Stimulated activated CD4-positive, alpha-beta T cell treated with anti-CD3 and anti-CD28 coated beads, Interleukin-4, amount 100 ng/mL, for 24 hours (primary cell): ENCODE results near the gene RIPK4.

ENCODE experiments used
- DNase-seq: peaks from one replicate; pipeline ENCODE4 v3.0.0-alpha.2; 2020

The RIPK4 gene

GRCh38 chr21:41766883-41767605, at the start of gene RIPK4:
TSS of gene RIPK4 (minus strand) at chr21:41767052. CDS start at chr21:41767041, 11 bp downstream.
- peak; percentile 58 for DNase-seq

DNA sequence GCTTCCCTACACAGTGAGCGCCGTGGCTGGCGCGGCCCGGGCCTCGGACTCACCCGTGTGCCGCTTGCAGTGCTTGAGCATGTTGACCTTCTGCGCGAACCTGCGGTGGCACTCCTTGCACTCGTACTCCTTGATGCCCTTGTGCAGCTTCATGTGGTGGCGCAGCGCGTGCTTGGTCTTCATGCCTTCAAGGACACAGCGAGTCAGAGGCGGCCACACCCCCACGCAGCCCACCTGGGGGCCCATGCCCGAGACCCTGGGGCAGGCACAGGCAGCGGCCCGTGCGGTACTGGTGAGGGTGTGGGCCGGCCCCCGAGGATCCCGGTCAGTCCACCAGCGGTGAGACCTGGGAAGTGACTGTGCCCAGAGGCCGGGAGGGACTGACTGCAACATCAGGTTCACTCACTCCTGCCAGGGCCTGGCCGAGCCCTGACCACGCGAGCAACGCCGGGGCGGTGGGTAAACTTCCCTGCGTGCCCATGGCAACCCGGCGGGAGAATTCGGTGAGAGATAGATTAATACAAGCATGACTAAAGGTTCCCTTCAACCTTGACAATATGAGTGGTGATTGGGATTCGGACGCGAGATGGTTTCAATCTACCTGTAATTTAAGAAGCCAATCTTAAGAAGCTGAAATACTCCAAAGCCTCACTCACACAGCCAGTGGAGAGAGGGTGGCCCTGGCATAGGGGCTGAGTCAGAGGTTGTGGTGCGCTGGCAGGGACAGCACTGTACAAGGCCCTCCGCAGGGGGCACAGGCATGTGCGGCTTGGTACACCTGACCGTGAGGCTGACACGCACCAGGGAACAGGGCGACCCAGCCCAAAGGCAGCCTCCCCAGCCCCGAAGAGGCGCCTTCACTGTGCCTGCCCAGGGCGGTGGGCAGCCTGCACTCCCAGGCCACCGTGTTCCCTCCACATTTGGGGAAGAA, 49.1 kb upstream of the RIPK4 start:
- DNase-seq, result no peak

DNA sequence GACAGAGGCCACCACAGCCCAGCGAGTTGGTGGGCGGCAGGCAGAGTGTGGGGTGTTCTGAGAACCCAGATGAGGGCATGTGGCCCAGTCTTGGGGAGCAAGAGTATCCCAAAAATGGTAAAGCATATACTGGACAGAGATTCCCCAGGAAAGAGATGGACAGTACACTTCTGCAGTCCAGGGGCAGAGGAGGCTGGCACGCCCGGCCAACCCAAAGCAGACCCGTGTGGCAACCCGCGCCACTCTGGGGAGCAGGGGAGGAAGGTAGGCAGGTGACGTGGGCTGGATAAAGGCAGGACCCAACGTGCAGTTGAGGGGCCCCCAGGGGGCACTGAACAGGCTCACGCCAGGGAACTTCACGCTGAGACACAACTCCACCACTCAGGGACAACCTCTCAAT, 46.4 kb upstream of the RIPK4 start:
- no peak for DNase-seq

DNA sequence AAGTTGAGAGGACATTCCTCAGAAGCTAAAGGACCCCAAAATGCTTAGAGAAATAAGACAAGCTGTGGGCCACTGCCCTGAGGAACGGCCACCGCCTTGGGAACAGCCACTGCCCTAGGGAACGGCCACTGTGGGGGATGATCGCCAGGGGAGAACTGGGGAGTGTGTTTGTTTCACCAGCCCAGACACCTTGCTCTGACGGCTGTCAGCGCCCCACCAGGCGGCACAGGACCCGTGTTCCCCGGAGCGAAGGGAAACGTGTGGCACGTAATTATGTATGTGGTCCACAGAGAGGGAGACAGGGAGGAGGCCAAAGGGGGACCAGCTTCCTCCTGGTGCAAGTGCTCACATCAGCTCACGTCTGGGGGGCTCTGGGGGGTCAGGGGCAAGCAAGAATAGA, 45.8 kb upstream of the RIPK4 start:
- no peak for DNase-seq

DNA sequence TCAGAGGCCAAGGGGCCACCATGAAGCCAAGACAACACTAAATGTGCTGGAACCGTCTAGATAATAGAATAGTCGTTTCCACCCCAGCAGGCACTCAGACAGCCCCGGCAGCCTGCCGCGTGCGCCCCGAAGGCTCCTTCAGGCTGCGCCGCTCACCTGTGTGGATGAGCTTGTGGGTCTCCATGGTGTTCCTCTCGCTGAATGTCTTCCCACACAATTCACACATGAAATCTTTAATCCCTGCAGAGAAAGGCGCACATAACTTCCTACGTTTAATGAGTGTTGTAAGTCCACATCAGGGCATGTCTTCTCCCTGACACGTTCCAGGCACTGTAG, 43.7 kb upstream of the RIPK4 start:
- DNase-seq, result no peak

GRCh38 chr21:41809891-41810596, 43.2 kb upstream of the RIPK4 start:
- no peak for DNase-seq

- no peak for DNase-seq
Measured at GRCh38 chr21:41808846-41809245, 42.0 kb upstream of the RIPK4 start.

DNA sequence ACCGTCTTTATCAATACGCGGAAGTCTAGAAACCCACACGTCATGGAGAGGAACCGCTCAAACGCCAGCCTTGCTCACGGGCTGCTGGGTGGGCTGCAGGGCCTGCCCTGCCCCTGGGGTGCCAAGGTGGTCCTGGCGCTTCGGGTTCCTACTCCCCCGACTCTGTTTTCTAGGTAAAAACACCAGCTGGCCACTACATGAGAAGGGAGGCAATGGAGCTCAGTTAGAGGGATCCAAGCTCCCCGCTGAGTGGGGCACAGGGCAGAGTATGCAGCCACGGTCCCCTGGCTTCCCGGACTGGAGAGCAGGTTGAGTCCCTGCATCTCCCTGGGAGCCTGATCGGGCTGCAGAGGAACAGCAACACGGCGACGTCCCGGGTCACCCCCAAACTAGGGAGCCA, 41.2 kb upstream of the RIPK4 start:
- no peak for DNase-seq

DNA sequence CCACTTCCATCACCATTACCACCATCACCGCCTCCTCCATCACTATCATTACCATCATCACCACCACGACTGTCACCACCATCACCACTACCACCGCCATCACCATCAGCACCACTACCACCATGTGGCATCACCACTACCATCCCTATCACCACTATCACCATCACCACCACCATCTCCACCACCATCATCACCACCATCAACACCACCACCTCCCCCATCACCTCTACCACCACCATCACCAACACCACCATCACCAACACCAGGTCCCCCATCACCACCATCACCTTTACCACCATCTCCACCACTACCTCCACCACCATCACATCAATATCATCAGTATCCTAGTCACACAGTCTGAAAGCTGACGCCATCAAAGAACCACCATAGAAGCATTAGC, 39.9 kb upstream of the RIPK4 start:
- no peak for DNase-seq

DNA sequence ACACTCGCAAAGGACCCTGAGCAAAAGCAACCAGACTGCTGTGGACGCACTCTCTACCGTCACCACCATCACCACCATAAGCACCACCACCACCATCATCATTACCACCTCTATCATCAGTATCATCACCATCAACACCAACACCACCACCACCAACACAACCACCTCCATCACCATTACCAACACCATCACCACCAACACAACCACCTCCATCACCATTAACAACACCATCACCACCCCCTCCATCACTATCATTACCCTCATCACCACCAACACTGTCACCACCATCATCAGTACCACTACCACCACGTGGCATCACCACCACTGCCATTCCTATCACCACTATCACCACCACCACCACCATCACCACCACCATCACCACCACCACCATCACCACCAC, 38.8 kb upstream of the RIPK4 start:
- no peak for DNase-seq

DNA sequence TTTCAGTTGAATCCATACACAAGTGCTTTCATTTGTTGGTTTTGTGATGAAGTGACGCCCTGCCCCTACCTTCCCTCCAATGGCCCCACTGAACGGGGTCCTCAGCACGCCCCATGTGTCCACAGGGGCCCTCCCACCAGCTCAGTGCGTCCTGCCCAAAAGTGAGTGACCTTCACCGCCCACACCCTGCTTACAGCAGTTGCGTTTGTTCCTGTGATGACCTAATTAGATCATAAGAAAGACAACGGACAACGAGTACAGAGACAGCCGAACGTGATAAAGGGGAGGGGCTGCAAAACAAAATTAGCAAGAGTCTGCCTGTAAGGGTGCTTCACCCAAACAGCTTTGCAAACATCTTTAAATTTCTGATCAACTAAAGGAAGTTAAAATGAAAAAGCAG, 38.2 kb upstream of the RIPK4 start:
- no peak for DNase-seq

GRCh38 chr21:41804381-41804780, 37.5 kb upstream of the RIPK4 start:
- DNase-seq, result no peak

DNA sequence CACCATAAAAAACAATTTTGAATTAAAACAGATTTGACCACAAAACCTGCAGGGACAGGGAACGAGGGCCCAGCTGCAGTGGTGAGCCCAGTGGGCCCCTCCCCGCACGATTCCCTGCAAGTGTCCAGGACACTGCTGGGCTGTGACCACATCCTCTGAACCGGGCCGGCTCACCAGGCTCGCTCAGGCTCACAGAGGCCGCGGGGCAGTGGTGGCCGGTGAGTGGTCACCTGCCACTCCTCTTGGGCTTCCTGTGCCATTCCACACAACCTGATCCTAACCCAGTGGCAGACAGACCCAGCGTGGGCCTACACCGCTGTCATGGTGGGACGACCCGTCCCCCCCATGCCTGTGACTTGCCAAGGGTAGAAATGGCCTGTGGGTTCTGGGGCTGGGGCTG, 36.5 kb upstream of the RIPK4 start:
- no peak for DNase-seq

- DNase-seq, result no peak
Measured at GRCh38 chr21:41802684-41803083, 35.8 kb upstream of the RIPK4 start.

GRCh38 chr21:41802198-41802584, 35.3 kb upstream of the RIPK4 start:
- no peak for DNase-seq

DNA sequence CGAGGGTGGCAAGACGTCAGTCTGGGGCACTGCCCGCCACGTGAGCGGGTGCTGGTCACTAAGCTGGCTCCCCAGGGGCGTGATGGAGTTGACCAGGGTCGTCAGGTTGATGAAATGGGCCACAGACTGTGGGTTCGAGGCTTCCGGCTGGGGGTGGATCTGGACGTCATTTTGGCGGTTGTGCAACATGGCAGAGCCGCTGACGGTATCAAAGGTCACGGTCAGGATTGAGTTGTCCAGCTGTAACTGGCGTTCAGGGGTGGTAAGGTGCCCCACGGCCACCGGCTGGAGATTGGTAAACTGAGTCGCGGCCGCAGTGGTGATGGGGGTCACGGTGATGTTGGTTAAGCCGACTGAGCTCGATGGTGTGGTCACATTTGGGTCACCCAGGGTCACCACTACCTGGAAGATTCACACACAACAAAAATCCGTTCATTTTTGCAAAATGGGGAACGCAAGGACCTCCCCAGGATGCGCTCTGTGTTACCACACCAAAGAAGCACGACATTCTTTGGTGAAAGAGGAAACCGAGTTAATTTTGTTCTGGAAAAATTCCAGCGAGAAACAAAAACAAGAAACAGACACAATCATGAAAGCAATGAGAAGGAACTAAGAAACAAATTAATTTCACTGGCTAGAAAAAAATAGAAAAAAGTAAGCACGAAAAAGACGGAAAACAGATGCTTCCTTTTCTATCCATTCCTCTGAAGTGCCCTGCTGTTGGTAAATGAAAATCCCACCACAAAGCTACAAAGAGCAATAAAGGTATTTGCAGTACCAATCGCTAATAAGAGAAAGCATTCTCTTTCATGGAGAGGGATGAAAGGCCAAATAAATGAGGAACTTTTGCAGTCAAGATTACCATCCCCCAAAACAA, 34.7 kb upstream of the RIPK4 start:
- no peak for DNase-seq

DNA sequence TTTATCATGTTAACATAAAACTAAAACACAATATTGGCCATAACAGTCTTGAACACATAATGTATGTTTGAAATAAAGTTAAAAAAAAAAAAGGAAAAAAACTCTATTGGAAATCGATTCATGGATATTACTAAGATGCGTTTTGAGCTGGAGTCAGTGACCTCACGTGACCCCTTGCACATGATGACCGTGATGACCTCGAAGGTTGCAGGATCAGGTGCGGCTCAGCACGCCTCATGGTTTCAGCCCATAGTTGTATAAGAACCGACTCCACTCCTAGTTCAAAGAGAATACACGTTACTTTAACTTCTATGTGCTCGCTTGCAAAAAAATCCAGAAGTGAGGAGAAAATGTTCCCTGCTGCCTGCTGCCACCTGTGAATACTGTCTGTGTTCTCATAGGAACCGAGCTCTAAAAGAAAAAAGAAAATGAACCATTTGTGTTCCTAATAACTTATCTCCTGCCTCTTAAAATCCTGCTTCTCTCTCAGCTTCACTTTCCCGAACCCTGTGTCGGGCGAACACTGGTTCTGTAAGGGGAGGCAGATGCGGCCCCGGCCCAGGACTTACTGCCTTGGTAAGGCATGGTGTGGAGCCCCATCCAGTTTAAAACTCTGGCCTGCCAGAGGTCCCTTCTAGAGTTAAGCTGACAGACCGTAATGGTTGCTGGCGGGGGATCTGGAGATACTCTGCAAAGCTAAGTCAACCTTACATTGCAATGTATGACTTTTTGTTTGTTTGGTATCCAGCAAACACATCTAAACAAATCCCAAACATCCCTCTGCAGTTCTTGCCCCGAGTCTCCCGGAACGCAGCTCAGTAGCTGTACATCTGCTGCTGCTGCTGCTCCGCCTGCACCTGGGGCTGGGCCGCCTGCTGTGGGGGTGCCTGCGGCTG, 33.8 kb upstream of the RIPK4 start:
- no peak for DNase-seq

DNA sequence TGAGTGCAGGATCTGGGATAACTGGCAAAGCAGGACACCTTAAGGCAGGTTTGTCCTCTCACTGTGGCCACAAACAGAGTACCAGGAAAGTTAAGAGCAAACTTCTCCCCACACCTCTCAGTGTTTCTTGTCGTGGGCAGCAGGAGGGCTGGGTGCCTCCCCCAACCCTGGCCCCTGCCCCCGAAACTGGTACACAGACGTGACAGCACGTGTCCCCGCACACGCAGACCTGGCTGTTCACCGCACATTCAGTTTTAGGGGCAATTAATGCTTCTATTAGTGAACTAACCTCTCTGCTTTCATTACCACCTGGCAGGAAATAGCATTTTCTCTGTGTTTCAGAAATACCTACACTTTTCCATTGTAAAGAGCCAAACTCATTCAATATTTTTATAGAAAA, 32.9 kb upstream of the RIPK4 start:
- no peak for DNase-seq

DNA sequence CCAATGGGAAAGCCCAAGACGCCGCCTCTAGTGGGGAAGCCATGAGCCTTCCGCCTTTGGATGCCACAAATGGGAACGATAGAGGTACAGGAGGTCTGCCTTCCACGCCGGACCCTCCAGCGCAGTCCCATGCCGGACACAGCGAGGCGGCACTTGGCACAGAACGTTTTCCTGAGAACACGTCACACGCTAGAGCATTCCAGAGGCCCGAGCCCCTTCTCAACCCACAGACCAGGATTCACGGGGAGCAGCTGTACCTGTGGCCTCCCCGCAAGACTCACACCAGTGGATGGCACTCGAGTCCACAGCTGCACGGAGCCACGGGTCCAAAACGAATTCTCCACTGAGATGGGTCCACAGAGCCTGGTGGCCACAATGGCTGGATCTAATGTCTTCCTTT, 31.5 kb upstream of the RIPK4 start:
- DNase-seq, result no peak

DNA sequence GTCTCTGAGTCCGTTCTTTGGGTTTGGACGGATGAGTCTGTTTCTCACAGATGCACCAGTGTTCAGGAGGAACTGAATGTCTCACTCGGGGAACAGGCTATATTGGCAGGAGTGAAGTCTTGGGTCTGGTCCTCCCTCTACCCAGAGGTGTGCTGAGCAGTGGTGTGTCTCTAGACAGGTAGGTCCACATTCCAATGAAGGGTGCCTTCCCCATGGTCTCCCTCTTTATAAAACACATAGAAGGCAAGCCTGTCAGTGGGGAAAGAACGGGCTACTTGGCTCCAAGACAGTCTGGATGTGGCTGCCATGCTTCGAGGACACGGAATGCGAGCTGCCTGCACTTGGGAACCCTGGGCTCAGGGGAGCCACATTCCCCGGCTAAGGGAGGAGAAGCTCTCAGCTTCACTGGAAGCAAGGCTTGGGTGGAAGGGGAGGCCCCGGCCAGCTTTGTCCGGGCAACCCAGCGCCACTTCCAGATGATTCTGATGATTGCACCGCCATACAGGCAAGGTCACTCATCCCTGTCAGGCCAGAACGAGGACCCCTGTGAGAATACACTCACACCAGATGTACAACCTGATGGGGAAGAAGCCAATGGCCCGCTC, 29.7 kb upstream of the RIPK4 start:
- no peak for DNase-seq

DNA sequence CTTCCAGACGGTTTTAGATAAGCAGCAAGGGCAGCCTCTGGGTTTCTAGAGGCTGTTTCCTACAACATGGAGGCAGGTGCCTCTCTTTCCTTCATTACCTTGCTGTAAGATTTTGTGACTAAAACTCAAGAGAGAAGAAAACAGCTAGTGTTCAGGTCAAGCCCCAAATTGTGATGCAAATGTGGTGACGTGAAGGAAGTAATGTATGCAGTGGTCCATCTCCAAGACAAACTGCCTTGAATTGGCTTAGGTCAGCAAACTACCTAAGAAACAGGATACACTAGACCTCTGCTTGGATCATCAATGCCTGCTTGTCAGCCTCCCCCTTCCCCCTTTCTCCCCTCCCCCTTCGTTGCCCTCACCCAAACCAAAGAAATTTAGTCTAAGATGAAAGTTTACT, 28.9 kb upstream of the RIPK4 start:
- no peak for DNase-seq
